Liver (tissue), 9 donors: ENCODE data around the gene CUBN. TPM values are rescaled to one million over a fixed set of nuclear protein-coding genes. Genes with fewer than 3 reads are reported as not detected.

Experiments used
- DNase-seq: peaks from one replicate; pipeline ENCODE4 v3.0.0-alpha.2; 2017; ENCODE audit warnings: low spot score
- H3K27ac ChIP-seq, 2 donors: one replicate each; pipeline ENCODE4 v1.7.0; 2013; ENCODE audit warnings: inconsistent platforms in 2 of 2, low read length in 2 of 2, control low read depth in 1 of 2, low read depth in 1 of 2, mild to moderate bottlenecking in 1 of 2
- H3K27me3 ChIP-seq, 4 donors: one replicate each; pipeline versions ENCODE4 v1.6.1 to v1.7.0; 2013; ENCODE audit warnings: low read length in 3 of 4, inconsistent platforms in 1 of 4, mild to moderate bottlenecking in 1 of 4, moderate library complexity in 1 of 4; ENCODE audit not compliant: control insufficient read depth in 4 of 4, insufficient read depth in 4 of 4
- H3K36me3 ChIP-seq, 4 donors: one replicate each; pipeline versions ENCODE4 v1.6.1 to v1.7.0; 2013; ENCODE audit warnings: low read length in 3 of 4, mild to moderate bottlenecking in 3 of 4, low read depth in 1 of 4, moderate library complexity in 1 of 4; ENCODE audit not compliant: control insufficient read depth in 4 of 4, insufficient read depth in 3 of 4
- H3K4me1 ChIP-seq, 4 donors: one replicate each; pipeline versions ENCODE4 v1.6.1 to v1.7.0; 2013; ENCODE audit warnings: low read length in 3 of 4, mild to moderate bottlenecking in 3 of 4, moderate library complexity in 1 of 4; ENCODE audit not compliant: control insufficient read depth in 4 of 4, insufficient read depth in 4 of 4
- H3K4me3 ChIP-seq, 3 donors: one replicate each; pipeline versions ENCODE4 v1.6.1 to v1.7.0; 2013; ENCODE audit warnings: low read length in 3 of 3, control low read depth in 1 of 3, low read depth in 1 of 3, mild to moderate bottlenecking in 1 of 3
- H3K9ac ChIP-seq, 2 donors: one replicate each; pipeline ENCODE4 v1.7.0; 2013; ENCODE audit warnings: low read length in 2 of 2, mild to moderate bottlenecking in 2 of 2, moderate library complexity in 2 of 2, control low read depth in 1 of 2, low read depth in 1 of 2
- H3K9me3 ChIP-seq, 4 donors: one replicate each; pipeline versions ENCODE4 v1.6.1 to v1.7.0; 2013; ENCODE audit warnings: low read length in 3 of 4; ENCODE audit not compliant: control insufficient read depth in 4 of 4
- EGR1 ChIP-seq, 2 donors: IDR thresholded peaks; 2 replicates each; pipeline ENCODE4 v1.6.1; 2016 to 2018; ENCODE audit warnings: antibody characterized with exemption in 2 of 2, low read depth in 2 of 2
- FOXA1 ChIP-seq: IDR thresholded peaks from 2 replicates; pipeline ENCODE4 v1.6.1; 2016; ENCODE audit warnings: antibody characterized with exemption
- FOXA2 ChIP-seq: IDR thresholded peaks from 2 replicates; pipeline ENCODE4 v1.6.1; 2016; ENCODE audit warnings: antibody characterized with exemption
- GABPA ChIP-seq, 2 donors: IDR thresholded peaks in 1 of 2; conservative IDR thresholded peaks in 1 of 2; 2 replicates each; pipeline ENCODE4 v1.6.1; 2016; ENCODE audit warnings: antibody characterized with exemption in 2 of 2, mild to moderate bottlenecking in 1 of 2, moderate library complexity in 1 of 2
- HNF4A ChIP-seq, 2 donors: conservative IDR thresholded peaks; 2 replicates each; pipeline ENCODE4 v1.6.1; 2016; ENCODE audit warnings: antibody characterized with exemption in 2 of 2, mild to moderate bottlenecking in 2 of 2
- HNF4G ChIP-seq: IDR thresholded peaks from 2 replicates; pipeline ENCODE4 v1.6.1; 2016; ENCODE audit warnings: antibody characterized with exemption
- JUND ChIP-seq, 2 donors: IDR thresholded peaks; 2 replicates each; pipeline ENCODE4 v1.6.1; 2016; ENCODE audit warnings: antibody characterized with exemption in 2 of 2
- NR2F2 ChIP-seq: IDR thresholded peaks from 2 replicates; pipeline ENCODE4 v1.6.1; 2016; ENCODE audit warnings: antibody characterized with exemption
- RAD21 ChIP-seq, 2 donors: IDR thresholded peaks; 2 replicates each; pipeline ENCODE4 v1.6.1; 2016; ENCODE audit warnings: antibody characterized with exemption in 2 of 2, mild to moderate bottlenecking in 2 of 2
- RXRA ChIP-seq, 2 donors: IDR thresholded peaks; 2 replicates each; pipeline ENCODE4 v1.6.1; 2017 to 2018; ENCODE audit warnings: antibody characterized with exemption in 2 of 2, mild to moderate bottlenecking in 1 of 2
- SP1 ChIP-seq: IDR thresholded peaks from 2 replicates; pipeline ENCODE4 v1.6.1; 2018; ENCODE audit warnings: antibody characterized with exemption, mild to moderate bottlenecking
- TAF1 ChIP-seq: conservative IDR thresholded peaks from 2 replicates; pipeline ENCODE4 v1.6.1; 2016; ENCODE audit warnings: antibody characterized with exemption, mild to moderate bottlenecking
- YY1 ChIP-seq: IDR thresholded peaks from 2 replicates; pipeline ENCODE4 v1.6.1; 2016; ENCODE audit warnings: antibody characterized with exemption, mild to moderate bottlenecking
- WGBS: extraction: QIAGEN DNeasy Blood & Tissue Kit; methylation state at CpG from one replicate; pipeline ENCODE4 v1.1.7; 2013; 5-methylcytosine and 5-hydroxymethylcytosine counted together
- polyA plus RNA-seq, 2 donors: library from polyadenylated mRNA; stranded (reverse) in 1 of 2; unstranded in 1 of 2; fragments of 200-250 nt in 1 of 2; fragments of >200 nt in 1 of 2; fragmentation: Nextera tagmentation in 1 of 2; extraction: Ambion mirVana in 1 of 2; gene quantifications; one replicate each; pipeline versions ENCODE4 v1.2.1 to v1.2.3, GENCODE V29; 2013 to 2015
- total RNA-seq, 2 donors: library from RNA; depleted of rRNA; stranded (reverse); fragments of >200 nt; gene quantifications; one replicate each; pipeline ENCODE4 v1.2.3, GENCODE V29; 2014
- TF ChIP-seq, protein P1 (sequence below): IDR thresholded peaks from 2 replicates; pipeline ENCODE4 v1.6.1; 2016; ENCODE audit warnings: antibody characterized with exemption, mild to moderate bottlenecking
- TF ChIP-seq, protein P2 (sequence below): IDR thresholded peaks from 2 replicates; pipeline ENCODE4 v1.6.1; 2016; ENCODE audit warnings: antibody characterized with exemption
- TF ChIP-seq, protein P3 (sequence below): fragments of 150-350 bp; IDR thresholded peaks from 2 replicates; pipeline ENCODE4 v1.5.1; 2017; ENCODE audit warnings: improper control_type of control experiment, low read depth, low read length; ENCODE audit not compliant: missing input control
- TF ChIP-seq, protein P4 (sequence below): IDR thresholded peaks from 2 replicates; pipeline ENCODE4 v1.6.1; 2016; ENCODE audit warnings: antibody characterized with exemption
- TF ChIP-seq, protein P5 (sequence below): IDR thresholded peaks from 2 replicates; pipeline ENCODE4 v1.6.1; 2016; ENCODE audit warnings: antibody characterized with exemption
- donor health status: healthy.
- donor health status: healthy.
- donor health status: healthy.
- donor health status: healthy.
- donor health status: healthy.

The CUBN gene
- total and polyA plus RNA-seq, 4 donors = 0.01 to 0.67 (median 0.30) TPM

DNA sequence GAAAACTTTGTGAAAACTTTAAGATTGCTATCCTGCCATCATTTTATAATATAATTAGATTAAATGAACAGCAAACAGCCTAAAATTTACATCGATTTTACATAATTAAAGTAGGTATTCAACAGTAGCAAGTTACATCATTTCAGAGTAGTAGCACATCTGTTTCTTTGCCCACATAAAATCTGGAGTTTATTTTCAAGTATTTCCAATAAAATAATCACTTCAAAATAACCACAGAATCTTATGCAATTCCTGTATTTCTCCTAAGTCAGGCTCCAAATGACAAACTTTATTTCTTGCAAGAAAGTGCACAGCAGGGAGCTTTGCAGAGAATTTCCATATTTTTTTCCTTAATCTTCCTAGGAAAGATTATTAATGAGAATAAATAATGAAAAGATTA is 82.6 kb downstream of the CUBN start:
- no peak overlapping the region for H3K9ac ChIP-seq
- no peaks in the 10 kb centered on the region for H3K36me3 ChIP-seq
- H3K27me3 ChIP-seq = no peaks in the 10 kb centered on the region
- no peak for DNase-seq
- H3K9me3 ChIP-seq = no peaks in the 10 kb centered on the region
- no peaks in the 10 kb centered on the region for H3K4me1 ChIP-seq
- TF ChIP-seq JUND (IDR thresholded peaks at IDR 0.05) (no peak), HNF4G (no peak), RAD21 (IDR thresholded peaks at IDR 0.05) (no peak), FOXA1 (no peak), RXRA (IDR thresholded peaks at IDR 0.05) (no peak), HNF4A (conservative IDR thresholded peaks at IDR 0.05) (no peak), SP1 (no peak), TAF1 (no peak), GABPA (IDR thresholded peaks at IDR 0.05 in 1 of 2, conservative IDR thresholded peaks at IDR 0.05 in 1 of 2) (no peak), FOXA2 (no peak)
- TF ChIP-seq, protein P1, sequence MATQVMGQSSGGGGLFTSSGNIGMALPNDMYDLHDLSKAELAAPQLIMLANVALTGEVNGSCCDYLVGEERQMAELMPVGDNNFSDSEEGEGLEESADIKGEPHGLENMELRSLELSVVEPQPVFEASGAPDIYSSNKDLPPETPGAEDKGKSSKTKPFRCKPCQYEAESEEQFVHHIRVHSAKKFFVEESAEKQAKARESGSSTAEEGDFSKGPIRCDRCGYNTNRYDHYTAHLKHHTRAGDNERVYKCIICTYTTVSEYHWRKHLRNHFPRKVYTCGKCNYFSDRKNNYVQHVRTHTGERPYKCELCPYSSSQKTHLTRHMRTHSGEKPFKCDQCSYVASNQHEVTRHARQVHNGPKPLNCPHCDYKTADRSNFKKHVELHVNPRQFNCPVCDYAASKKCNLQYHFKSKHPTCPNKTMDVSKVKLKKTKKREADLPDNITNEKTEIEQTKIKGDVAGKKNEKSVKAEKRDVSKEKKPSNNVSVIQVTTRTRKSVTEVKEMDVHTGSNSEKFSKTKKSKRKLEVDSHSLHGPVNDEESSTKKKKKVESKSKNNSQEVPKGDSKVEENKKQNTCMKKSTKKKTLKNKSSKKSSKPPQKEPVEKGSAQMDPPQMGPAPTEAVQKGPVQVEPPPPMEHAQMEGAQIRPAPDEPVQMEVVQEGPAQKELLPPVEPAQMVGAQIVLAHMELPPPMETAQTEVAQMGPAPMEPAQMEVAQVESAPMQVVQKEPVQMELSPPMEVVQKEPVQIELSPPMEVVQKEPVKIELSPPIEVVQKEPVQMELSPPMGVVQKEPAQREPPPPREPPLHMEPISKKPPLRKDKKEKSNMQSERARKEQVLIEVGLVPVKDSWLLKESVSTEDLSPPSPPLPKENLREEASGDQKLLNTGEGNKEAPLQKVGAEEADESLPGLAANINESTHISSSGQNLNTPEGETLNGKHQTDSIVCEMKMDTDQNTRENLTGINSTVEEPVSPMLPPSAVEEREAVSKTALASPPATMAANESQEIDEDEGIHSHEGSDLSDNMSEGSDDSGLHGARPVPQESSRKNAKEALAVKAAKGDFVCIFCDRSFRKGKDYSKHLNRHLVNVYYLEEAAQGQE = no peak
- TF ChIP-seq, protein P2, sequence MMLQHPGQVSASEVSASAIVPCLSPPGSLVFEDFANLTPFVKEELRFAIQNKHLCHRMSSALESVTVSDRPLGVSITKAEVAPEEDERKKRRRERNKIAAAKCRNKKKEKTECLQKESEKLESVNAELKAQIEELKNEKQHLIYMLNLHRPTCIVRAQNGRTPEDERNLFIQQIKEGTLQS = no peak
- TF ChIP-seq, protein P3, sequence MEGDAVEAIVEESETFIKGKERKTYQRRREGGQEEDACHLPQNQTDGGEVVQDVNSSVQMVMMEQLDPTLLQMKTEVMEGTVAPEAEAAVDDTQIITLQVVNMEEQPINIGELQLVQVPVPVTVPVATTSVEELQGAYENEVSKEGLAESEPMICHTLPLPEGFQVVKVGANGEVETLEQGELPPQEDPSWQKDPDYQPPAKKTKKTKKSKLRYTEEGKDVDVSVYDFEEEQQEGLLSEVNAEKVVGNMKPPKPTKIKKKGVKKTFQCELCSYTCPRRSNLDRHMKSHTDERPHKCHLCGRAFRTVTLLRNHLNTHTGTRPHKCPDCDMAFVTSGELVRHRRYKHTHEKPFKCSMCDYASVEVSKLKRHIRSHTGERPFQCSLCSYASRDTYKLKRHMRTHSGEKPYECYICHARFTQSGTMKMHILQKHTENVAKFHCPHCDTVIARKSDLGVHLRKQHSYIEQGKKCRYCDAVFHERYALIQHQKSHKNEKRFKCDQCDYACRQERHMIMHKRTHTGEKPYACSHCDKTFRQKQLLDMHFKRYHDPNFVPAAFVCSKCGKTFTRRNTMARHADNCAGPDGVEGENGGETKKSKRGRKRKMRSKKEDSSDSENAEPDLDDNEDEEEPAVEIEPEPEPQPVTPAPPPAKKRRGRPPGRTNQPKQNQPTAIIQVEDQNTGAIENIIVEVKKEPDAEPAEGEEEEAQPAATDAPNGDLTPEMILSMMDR = no peak
- TF ChIP-seq, protein P4, sequence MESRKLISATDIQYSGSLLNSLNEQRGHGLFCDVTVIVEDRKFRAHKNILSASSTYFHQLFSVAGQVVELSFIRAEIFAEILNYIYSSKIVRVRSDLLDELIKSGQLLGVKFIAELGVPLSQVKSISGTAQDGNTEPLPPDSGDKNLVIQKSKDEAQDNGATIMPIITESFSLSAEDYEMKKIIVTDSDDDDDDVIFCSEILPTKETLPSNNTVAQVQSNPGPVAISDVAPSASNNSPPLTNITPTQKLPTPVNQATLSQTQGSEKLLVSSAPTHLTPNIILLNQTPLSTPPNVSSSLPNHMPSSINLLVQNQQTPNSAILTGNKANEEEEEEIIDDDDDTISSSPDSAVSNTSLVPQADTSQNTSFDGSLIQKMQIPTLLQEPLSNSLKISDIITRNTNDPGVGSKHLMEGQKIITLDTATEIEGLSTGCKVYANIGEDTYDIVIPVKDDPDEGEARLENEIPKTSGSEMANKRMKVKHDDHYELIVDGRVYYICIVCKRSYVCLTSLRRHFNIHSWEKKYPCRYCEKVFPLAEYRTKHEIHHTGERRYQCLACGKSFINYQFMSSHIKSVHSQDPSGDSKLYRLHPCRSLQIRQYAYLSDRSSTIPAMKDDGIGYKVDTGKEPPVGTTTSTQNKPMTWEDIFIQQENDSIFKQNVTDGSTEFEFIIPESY = no peak
- TF ChIP-seq, protein P5, sequence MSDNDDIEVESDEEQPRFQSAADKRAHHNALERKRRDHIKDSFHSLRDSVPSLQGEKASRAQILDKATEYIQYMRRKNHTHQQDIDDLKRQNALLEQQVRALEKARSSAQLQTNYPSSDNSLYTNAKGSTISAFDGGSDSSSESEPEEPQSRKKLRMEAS = no peak
- 96% methylated on average over 1 of the region's 1 CpG for WGBS
- no peak overlapping the region for H3K27ac ChIP-seq
- H3K4me3 ChIP-seq = no peak overlapping the region

DNA sequence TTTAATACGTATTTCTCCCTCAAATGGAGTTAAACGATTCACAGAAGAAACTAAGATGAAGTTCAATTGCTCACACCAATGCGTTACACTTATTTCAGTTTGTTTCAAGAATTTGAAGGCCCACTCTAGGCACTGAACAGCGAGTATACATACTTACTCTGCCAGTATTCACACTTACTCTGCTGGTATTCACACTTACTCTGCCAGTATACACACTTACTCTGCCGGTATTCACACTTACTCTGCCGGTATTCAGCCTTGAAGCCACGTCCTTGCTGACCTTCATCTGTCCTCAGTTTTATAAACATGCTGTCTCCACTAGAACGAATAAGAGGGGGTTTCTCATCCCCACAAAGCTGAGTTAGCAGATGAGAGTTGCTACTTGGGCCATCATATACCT is 86.0 kb downstream of the CUBN start:
- 88% methylated on average over 8 of the region's 8 CpGs for WGBS
- no peaks in the 10 kb centered on the region for H3K36me3 ChIP-seq
- H3K4me1 ChIP-seq = no peaks in the 10 kb centered on the region
- TF ChIP-seq FOXA2 (no peak), YY1 (no peak), HNF4G (no peak), GABPA (IDR thresholded peaks at IDR 0.05 in 1 of 2, conservative IDR thresholded peaks at IDR 0.05 in 1 of 2) (no peak), FOXA1 (no peak), SP1 (no peak), TAF1 (no peak), EGR1 (IDR thresholded peaks at IDR 0.05; ENCODE audit: low read depth in 2 of 2) (no peak), HNF4A (conservative IDR thresholded peaks at IDR 0.05) (no peak), NR2F2 (no peak), RXRA (IDR thresholded peaks at IDR 0.05) (no peak)
- TF ChIP-seq, protein P1 = no peak
- TF ChIP-seq, protein P4 = no peak
- H3K27me3 ChIP-seq = no peaks in the 10 kb centered on the region
- H3K4me3 ChIP-seq = no peak overlapping the region
- DNase-seq = no peak
- H3K27ac ChIP-seq = no peak overlapping the region
- no peaks in the 10 kb centered on the region for H3K9me3 ChIP-seq
- H3K9ac ChIP-seq = no peak overlapping the region
